Brain pericyte (primary cell): ENCODE results near the gene FBXO48.

ENCODE experiments used
- DNase-seq: peaks from one replicate; pipeline ENCODE4 v3.0.0-alpha.2; 2012; ENCODE audit warnings: low read depth, low spot score

FBXO48 gene

GRCh38 chr2:68438455-68439303, 28.4 kb downstream of the FBXO48 start:
- no peak for DNase-seq

GRCh38 chr2:68436270-68436669, 30.8 kb downstream of the FBXO48 start:
- no peak for DNase-seq

- no peak for DNase-seq
These were observed 31.5 kb downstream of the FBXO48 start for GRCh38 chr2:68435615-68436014.

- no peak for DNase-seq
These were observed 32.1 kb downstream of the FBXO48 start for GRCh38 chr2:68434981-68435380.

GRCh38 chr2:68432696-68433658, 34.1 kb downstream of the FBXO48 start:
- DNase-seq: no peak

GRCh38 chr2:68431316-68431972, 35.6 kb downstream of the FBXO48 start:
- no peak for DNase-seq

GRCh38 chr2:68429311-68429826, 37.7 kb downstream of the FBXO48 start:
- no peak for DNase-seq

GRCh38 chr2:68428746-68429145, 38.3 kb downstream of the FBXO48 start:
- DNase-seq: no peak

GRCh38 chr2:68428126-68428525, 39.0 kb downstream of the FBXO48 start:
- no peak for DNase-seq

GRCh38 chr2:68426848-68427579, 40.1 kb downstream of the FBXO48 start:
- peak; percentile 5 for DNase-seq

- DNase-seq: no peak
These were observed 40.6 kb downstream of the FBXO48 start for GRCh38 chr2:68426446-68426845.

GRCh38 chr2:68425503-68425902, 41.6 kb downstream of the FBXO48 start:
- no peak for DNase-seq

GRCh38 chr2:68423966-68424650, 43.0 kb downstream of the FBXO48 start:
- DNase-seq: no peak

GRCh38 chr2:68420254-68420910, 46.7 kb downstream of the FBXO48 start:
- DNase-seq: no peak

GRCh38 chr2:68418855-68419254, 48.2 kb downstream of the FBXO48 start:
- no peak for DNase-seq

- no peak for DNase-seq
These were observed 48.7 kb downstream of the FBXO48 start for GRCh38 chr2:68418419-68418818.

GRCh38 chr2:68417926-68418325, 49.2 kb downstream of the FBXO48 start:
- DNase-seq: no peak

- DNase-seq: no peak
These were observed 50.9 kb downstream of the FBXO48 start for GRCh38 chr2:68416081-68416675.

GRCh38 chr2:68415521-68415920, 51.6 kb downstream of the FBXO48 start:
- no peak for DNase-seq
